PFSK-1 (cell line): ENCODE data around the gene RBP2.

Source experiments
- POLR2AphosphoS5 ChIP-seq: IDR thresholded peaks from 2 replicates; pipeline ENCODE4 v1.6.1; 2012; ENCODE audit warnings: low read depth, mild to moderate bottlenecking, control low read depth, low read length, moderate library complexity
- SIN3A ChIP-seq: IDR thresholded peaks from 2 replicates; pipeline ENCODE4 v1.6.1; 2012; ENCODE audit warnings: mild to moderate bottlenecking, low read length, moderate library complexity, borderline replicate concordance; ENCODE audit not compliant: insufficient read depth
- TAF1 ChIP-seq: IDR thresholded peaks from 2 replicates; pipeline ENCODE4 v1.6.1; 2012; ENCODE audit warnings: low read length, control low read depth, borderline replicate concordance; ENCODE audit not compliant: insufficient read depth

- TF ChIP-seq POLR2AphosphoS5 (no peak), SIN3A (no peak), TAF1 (no peak)
These were observed 23.2 kb upstream of the RBP2 start for GRCh38 chr3:139499536-139499935.
